GM19467 (cell line): Measurements from ENCODE around the gene ITGAD.

Source experiments
- ATAC-seq: cut with Tn5 transposase; IDR thresholded peaks from one replicate; pipeline ENCODE4 v1.9.1; 2021; ENCODE audit warnings: mild to moderate bottlenecking, moderate library complexity; ENCODE audit not compliant: unreplicated experiment

ITGAD gene

DNA sequence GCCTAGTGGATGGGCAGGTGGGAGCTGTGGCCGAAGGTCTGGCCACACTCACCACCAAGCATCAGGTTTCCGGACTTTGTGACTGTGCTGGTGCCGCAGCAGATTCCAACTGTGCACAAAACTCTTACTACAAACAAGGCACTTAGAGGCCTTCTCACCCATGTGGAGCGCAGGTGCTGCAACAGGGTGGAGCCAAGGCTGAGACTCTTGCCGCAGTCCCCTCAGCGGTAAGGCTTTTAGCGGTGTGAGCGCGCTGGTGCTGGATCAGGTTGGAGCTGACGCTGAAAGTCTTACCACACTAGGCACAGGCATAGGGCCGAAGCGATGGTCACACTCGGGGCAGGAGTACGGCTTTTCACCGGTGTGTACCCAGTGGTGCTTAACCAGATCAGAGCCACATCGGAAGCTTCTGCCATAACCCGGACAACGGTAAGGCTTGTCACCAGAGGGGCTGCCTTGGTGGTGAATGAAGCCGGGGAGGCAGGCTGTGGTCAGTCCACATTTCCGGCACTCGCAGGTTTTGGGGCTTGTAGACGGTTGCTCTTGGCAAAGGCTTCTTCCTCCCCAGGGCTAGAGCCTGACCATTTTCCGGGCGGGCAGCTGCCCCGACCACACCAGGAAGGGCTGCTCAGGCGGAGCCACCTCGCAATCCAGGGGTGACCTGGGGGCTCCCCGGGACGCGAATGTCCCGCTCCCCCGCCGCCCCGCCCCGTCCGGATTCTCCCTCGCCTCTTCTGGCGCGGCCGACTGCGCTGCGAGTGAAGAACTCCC, 65.1 kb downstream of the ITGAD start:
- peak; percentile 10 for ATAC-seq

DNA sequence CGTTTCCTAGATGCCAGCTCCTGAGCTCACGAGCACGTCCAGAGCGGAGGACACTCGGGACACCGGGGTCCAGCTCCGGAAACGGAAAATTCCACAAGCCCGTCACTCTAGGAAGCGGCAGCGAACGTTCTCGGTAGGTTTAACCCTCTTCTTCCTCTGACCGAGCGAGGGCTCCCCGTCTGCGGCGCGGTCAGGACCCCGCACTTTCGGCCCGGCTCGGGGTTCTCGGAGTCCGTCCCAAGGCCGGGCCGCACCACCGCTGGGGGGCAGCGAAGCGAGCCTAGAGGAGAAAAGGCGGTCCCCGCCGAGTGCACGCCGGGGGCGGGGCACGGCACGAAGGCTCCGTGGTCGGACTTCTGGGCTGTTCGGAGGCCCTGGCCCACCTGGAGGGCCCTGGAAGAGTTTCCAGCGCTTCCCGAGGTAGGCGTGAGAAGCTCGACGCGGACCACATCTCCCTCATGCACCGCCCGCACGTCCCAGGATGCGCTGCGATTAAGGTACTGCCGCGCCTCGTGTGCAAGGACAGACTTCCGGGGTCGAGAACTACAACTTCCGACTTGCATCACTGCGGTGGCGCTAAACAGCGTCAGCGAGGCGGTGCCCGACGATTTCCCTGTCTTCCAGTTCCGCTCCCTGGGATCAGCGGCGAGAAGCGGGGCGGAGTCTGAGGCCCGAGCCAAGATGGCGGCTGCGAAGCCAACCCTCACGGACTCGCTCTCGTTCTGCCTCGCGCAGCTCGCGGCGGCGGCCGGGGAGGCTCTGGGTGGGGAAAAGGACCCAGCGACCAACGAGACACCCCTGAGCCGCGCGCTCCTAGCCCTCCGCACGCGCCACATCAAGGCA, 65.9 kb downstream of the ITGAD start, which contains the start of gene ARMC5:
Gene ARMC5 (plus strand): TSS at position 658 of the 843 bp plus-strand sequence. CDS start 24 bp downstream, at position 682.
- ATAC-seq = peak; percentile 62

DNA sequence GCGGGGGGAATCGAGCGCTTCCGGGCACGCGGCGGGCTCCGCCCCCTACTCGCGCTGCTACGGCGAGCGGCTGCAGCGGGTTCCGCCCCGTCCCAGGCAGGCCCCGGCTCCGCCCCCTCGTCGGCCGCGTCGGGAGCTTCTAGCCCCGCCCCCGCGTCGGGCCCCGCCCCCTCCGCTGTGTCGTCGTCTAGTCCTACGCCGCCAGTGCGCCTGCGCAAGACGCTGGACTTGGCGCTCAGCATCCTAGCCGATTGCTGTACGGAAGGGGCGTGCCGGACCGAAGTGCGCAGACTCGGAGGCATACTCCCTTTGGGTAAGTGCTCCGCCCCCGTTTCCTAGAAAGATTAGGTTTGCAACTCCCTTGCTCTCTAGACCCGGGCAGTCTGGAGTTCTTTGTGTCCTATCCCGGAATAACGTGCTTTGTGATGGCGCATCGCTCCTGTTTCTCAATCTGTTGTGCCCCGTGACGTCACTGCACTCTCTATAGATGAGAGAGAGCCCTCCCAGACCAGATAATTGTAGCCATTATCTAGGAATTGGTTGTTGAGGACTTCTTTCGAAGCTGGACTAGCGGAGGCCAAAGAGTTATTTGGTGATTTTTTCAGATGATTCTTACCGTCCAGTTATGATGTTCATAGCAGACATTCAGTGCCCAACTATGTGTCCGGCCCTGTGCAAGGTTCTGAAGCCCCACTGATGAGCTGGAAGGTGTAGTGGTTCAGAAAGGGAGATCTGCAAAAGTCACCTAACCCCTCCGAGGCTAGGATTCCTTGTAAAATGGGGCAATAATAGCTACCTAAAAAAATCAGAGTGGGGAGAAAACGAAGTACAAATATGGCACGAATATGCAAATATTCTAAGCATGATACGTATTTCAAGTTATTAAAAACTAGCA, 66.8 kb downstream of the ITGAD start:
- ATAC-seq = peak; percentile 60

DNA sequence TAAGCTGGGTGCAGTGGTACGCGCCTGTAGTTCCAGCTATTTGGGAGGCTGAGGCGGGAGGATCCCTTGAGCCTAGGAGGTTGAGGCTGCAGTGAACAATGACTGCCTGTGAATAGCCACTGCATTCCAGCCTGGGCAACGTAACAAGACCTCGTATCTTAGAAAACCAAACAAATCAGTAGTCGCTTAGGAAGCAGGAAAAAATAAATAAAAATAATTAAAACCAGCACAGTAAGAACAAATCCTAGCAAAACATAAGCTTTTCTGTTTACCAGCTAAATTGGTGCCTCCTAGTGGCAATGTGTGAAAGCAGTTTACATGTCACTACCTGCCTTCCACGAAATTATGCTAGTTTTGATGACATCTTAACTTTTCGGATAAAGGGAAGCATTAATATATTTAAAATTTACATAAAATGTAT, 67.5 kb downstream of the ITGAD start:
- no peak for ATAC-seq

DNA sequence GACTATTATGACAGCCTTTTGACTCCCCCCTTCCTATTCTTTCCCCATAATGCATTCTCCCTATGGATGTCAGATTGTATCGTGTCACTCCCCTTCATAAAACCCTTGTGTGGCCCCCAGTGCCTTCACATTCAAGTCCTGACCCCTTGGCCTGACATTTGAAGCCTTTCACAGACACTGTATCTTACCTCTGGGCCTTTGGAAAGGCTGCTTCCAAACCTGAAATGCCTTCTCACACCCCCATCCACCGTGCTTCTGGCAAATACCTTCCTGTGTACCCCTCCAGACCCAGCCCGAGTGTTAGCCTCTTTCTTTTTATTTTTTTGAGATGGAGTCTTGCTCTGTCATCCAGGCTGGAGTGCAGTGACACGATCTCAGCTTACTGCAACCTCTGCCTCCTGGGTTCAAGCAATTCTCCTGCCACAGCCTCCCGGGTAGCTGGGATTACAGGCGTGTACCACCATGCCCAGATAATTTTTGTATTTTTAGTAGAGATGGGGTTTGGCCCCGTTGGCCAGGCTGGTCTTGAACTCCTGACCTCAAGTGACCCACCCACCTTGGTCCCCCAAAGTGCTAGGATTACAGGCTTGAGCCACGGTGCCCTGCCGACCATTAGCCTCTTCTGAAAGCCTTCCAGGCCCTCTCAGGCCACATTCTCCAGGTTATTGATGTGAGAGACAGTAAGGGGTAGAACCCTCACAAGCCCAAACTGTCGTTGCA, 68.2 kb downstream of the ITGAD start:
- no peak for ATAC-seq

DNA sequence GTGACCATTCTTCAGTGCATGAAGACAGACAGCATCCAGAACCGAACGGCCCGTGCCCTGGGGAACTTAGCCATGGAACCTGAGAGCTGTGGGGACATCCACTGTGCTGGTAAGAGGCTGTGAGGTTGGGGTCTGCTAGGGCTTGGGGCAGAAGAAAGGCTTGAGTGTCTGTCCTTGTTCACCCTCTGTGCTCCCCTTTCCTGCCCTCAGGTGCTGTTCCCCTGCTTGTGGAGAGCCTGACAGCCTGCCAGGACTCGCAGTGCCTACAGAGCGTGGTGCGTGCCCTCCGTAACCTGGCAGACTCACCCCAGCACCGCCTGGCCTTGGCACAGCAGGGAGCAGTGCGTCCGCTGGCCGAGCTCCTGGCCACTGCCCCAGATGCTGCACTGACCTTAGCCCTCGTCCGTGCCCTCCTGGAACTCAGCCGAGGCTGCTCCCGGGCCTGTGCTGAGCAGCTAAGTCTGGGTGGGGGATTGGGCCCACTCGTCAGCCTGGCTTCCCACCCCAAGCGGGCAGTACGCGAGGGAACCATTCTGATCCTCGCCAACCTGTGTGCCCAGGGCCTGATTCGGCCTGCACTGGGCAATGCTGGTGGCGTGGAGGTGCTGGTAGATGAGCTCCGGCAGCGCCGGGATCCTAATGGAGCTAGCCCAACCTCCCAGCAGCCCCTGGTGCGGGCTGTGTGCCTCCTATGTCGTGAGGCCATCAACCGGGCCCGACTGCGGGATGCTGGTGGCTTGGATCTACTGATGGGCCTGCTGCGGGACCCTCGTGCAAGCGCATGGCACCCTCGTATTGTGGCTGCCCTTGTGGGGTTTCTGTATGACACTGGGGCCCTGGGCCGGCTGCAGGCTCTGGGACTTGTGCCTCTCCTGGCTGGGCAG, 69.0 kb downstream of the ITGAD start:
- ATAC-seq = no peak

DNA sequence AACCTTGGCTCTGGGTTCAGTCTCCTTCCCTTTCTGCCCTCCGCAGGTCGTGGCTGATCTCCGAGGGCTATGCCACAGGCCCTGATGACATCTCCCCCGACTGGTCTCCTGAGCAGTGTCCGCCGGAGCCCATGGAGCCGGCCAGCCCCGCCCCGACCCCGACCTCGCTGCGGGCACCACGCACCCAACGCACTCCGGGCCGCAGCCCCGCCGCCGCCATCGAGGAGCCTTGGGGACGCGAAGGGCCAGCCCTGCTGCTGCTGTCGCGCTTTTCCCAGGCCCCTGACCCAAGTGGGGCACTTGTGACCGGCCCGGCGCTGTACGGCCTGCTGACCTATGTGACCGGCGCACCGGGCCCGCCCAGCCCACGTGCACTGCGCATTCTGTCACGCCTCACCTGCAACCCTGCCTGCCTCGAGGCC, 71.2 kb downstream of the ITGAD start:
- ATAC-seq = no peak

DNA sequence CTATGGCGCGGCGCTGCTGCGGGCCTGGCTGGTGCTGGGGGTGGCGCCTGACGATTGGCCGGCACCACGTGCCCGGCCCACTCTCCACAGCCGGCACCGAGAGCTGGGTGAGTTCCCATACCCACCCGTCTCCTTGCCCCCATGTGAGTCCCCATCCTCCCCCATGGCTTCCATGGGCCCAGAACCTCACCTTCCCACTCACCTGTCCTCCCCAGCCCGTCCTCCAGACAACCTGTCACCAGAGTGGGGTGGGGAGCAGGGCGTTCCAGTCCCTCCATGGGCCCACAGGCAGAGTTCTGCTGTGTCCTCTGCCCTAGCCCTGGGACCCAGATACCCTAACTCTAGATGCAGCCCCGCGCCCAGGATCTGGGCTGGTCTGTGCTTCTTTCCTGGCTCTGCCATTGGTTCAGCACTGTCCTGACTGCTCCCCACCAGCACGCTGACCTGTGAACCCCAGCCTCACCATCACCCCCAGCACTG, 71.7 kb downstream of the ITGAD start:
- ATAC-seq = no peak

DNA sequence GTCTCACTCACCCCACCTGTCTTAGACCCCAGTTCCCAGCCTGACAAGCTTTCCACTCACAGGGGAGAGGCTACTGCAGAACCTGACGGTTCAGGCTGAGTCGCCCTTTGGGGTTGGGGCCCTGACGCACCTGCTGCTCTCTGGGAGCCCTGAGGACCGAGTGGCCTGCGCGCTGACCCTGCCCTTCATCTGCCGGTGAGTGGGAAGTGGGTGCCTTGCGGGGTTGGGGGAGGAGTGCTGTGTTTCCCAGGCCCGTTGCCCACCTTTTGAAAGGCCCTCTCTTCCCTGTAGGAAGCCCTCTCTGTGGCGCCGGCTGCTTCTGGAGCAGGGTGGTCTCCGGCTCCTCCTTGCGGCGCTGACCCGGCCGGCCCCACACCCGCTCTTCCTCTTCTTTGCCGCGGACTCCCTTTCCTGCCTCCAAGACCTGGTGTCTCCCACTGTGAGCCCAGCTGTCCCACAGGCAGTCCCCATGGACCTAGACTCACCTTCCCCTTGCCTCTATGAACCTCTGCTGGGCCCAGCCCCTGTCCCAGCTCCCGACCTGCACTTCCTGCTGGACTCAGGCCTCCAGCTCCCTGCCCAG, 72.7 kb downstream of the ITGAD start:
- ATAC-seq = no peak

DNA sequence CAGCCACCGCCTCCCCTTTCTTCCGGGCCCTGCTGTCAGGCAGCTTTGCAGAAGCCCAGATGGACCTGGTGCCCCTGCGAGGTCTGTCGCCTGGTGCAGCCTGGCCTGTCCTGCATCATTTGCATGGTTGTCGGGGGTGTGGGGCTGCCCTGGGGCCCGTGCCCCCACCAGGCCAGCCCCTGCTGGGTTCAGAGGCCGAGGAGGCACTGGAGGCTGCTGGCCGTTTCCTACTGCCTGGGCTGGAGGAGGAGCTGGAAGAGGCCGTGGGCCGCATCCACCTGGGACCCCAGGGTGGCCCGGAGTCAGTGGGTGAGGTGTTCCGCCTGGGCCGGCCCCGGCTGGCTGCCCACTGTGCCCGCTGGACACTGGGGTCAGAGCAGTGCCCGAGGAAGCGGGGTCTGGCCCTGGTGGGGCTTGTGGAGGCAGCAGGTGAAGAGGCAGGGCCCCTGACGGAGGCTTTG, 73.3 kb downstream of the ITGAD start:
- ATAC-seq = no peak

DNA sequence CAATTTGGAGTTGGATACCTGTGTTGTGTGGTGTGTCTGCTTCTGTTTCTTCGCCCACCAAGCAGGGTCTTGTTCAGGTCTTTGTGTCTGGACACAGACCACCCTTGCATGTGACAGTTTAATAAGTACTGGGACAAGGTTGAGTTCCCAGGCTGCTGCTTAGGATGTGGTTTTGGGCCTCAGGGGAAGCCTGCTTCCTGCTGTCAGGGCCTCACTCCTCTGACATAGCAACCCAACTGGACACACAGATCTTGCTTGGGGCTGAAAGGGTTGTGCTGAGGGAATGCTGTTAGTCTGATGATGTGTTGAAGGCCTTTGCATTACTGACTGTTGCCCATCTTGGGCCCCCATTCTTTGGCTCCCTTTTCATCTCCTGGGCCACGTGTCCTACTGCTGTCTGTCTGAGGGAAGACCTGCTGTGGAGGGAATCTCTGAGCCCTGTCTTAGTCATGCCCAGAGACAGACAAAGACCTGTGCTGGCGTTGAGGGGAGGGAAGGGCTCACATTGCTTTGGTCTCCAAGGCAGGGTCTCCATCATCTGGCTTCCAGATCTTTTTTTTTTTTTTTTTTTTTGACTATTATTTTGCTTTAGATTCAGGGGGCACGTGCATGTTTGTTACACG, 74.1 kb downstream of the ITGAD start:
- ATAC-seq = peak; percentile 74

DNA sequence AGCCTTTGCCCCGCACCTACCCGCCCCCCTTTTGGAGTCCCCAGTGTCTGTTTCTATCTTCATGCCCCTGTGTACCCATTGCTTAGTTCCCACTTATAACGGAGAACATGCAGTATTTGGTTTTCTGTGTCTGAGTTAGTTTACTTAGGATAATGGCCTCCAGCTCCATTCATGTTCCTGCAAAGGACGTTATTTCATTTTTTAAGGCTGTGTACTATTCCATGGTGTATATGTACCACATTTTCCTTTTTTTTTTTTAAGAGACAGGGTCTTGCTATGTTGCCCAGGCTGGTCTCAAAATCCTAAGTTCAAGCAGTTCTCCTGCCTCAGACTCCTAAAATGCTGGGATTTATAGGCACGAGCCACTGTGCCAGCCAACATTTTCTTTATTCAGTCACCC, 74.7 kb downstream of the ITGAD start:
- no peak for ATAC-seq

DNA sequence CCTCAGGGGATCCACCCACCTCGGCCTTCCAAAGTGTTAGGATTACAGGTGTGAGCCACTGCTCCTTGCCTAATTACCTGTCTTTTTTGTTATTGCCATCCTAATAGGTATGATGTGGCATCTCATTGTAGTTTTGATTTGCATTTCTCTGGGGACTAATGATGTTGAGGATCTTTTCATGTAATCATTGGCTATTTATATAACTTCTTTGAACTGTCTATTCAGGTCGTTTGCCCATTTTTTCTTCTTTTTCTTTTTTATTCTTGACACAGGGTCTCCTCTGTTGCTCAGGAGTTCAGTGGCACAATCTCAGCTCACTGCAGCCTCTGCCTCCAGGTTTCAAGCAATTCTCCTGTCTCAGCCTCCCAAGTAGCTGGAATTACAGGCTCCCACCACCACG, 77.5 kb downstream of the ITGAD start:
- ATAC-seq = no peak

DNA sequence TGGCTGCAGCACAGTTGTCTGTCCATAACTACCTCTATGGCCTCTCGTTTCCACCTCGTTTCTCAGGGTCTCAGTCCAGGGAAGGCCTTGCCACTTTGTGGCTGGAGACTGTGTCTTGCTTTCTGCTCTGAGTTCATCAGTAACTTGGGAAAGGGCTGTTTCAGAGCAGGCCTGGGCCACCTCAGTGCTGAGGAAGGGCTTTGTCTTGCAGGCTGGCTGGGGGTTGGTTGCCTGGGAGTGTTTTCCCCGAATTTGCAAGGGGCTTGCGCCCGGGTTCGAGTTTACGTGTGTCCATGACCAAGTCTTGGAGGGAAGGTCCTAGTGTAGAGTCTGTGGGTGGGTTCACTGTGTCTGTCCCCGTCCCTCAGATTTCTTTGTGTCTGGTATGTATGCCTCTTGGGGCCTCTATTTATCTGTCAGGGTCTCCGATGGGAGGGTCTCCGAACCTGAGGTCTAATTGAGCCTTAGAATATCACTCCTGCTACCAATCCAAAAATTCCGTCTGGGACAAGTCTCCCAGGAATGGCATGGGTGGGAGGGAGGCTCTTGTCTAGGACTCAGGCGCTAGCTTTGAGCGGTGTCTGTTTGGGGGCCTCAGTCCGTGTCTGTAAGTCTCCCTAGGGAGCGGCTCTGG, 78.2 kb downstream of the ITGAD start:
- ATAC-seq = no peak

DNA sequence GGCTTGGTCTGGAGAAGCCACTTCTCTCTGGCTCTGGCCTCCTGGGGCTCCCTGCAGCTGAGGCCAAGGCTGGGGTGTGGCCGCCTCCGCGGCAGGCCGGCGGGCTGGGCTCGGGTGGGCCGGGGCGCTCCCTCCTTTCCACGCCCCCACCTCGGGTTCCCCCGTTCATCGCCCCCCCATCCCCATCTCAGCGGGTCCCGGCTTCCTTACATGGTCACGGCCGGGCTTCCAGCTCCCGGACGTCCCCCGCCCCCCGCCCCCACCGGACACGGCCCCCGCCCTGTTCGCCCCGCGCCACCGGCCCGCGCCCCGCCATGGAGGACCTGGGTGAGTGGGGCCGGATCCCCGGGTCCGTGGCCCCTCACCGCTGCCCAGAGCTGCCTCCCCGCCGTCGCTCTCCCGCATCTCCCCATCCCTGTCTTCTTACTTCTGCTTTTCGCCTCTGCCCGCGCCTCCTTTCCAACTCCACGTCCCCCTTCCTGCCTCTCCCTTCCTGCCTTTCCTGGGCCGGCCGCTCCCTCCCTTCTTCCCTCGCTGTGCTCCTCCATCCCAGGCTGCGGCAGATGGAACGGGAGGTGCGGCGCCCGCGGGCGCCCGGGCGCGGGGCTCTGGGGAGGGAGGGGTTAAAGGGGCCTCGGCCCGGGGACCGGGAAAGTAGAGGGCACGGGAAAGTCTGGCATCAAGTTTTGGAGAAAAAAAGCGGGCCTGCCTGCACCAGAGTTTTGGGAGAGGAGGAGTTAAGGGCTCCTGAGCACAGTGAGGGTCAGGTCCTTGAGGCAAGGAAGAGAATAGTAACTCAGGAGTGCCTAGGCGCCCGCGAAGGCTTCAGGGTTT, 79.0 kb downstream of the ITGAD start, which contains the start of gene TGFB1I1:
Gene TGFB1I1 (plus strand): TSS at position 278 of the 834 bp plus-strand sequence. CDS start 37 bp downstream, at position 315.
- ATAC-seq = no peak

DNA sequence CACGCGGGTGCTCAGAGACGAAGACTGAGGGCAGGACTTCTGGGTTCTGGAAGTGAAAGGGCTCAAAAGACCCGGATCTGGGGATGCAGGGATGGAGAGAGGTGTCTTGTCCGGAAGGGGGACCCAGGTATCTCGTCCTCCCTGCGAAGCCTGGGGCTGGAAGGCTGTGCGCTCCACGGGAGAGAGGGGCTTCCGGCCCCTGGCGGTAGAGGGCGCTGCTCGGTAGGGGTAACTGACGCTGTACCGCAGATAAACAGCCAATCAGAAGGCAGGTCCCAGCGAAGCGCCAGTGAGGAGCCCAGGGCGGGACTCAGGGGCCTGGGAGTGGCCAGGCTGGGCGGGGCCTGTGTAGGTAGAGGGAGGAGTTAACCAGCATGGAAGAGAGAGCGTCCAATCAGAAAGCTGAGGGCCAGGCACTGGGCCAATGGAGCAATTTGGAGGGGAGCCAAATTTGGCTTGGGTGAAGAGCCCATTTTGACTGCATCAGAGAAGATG, 79.6 kb downstream of the ITGAD start:
- ATAC-seq = no peak
